ENCODE results near the gene ADARB2. TPM values are rescaled to one million over a fixed set of nuclear protein-coding genes. Genes with fewer than 3 reads are reported as not detected.

ADARB2 gene
- total RNA-seq, 8 experiments from 2014 or later = 0.13 to 2.6 (median 1.5) TPM

DNA sequence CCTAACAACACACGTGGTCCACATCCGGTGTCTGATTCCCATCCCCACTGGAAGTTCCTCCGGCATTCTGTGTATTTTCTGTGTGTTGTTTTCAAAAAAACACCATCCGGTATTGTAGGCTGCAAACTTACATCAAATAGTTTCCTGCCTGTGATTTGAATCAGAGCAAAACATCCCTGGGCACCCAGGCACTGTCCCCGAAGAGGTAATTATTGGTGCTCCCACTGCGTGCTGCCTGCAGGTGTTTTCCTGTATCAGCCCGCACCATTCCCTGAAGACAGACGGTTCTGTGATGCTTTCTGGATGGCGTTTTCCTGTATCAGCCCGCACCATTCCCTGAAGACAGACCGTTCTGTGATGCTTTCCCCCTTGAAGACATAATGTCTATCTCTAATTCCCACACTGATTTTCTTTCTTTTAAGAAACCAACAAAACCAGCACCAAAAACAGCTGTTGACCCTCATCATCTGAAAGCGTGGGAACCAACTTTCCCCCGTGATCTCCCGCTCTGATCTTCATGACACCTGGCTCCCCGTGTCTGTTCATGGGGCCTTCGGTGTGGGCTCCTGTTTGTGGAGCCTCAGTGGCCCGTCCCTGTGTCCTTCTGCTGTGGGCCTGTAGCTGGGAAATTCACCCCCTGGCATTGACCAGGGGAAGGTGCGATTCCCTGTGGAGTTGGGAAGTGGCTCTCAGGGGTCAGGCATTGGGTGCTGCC is 205.3 kb downstream of the ADARB2 start:
- Histone ChIP-seq H3K27ac (no peak overlapping the region), H3K4me1 (replicated peaks in 1 of 2) (peaks cover 0 to 32% of the 10 kb centered on the region in 2 donors), H3K4me3 (no peak overlapping the region)
- in situ Hi-C loops (cut with MboI; ENCODE audit: low pct_unique_long_range_greater_than_20kb in 2 of 9, low sequenced_read_pairs in 9 of 9, unreplicated experiment in 9 of 9) = no loop called here
- ATAC-seq (replicated peaks in 6 of 8) = no peak
- WGBS, 10 experiments = 18 to 97% (median 84%) methylated on average over 3 to 11 of the region's 18 CpGs; no CpG with 5 or more reads in 1 of the 10 experiments

DNA sequence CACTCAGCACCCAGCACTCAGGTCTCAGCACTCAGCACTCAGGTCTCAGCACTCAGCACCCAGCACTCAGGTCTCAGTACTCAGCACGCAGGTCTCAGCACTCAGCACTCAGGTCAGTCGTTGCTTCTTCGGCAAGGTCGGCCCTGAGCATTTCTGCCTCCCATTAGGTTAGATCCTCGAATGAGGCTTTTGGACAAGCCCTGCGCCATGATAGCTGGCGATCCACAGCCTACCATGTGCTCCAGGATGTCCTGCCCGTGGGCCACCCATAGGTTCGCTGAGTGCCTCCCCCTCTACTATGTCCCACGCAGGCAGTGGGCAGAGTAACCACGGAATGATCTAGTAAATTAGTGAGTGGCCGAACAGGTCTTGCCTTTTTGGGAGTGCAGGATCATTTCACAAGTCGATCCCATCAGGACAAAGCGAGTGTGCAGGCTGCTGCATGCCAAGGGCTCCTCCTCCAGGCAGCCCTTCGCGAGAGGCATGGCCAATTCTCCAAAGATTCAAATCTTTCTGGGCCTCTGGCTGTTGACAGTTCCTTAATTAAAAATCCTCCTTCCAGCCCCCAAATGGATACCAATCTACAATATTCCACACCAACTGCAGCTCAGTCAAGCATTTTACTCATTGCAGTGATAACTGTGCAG is 206.3 kb downstream of the ADARB2 start:
- H3K27ac ChIP-seq = no peak overlapping the region
- in situ Hi-C loops (cut with MboI; ENCODE audit: low pct_unique_long_range_greater_than_20kb in 2 of 9, low sequenced_read_pairs in 9 of 9, unreplicated experiment in 9 of 9) = no loop called here
- no peak for ATAC-seq (replicated peaks in 6 of 8)
- H3K4me3 ChIP-seq = no peak overlapping the region
- 20 to 96% (median 23%) methylated on average over 1 to 14 of the region's 16 CpGs; no CpG with 5 or more reads in 3 of the 10 experiments for WGBS, 10 experiments
- peaks cover 0 to 32% of the 10 kb centered on the region in 2 donors for H3K4me1 ChIP-seq (replicated peaks in 1 of 2)

DNA sequence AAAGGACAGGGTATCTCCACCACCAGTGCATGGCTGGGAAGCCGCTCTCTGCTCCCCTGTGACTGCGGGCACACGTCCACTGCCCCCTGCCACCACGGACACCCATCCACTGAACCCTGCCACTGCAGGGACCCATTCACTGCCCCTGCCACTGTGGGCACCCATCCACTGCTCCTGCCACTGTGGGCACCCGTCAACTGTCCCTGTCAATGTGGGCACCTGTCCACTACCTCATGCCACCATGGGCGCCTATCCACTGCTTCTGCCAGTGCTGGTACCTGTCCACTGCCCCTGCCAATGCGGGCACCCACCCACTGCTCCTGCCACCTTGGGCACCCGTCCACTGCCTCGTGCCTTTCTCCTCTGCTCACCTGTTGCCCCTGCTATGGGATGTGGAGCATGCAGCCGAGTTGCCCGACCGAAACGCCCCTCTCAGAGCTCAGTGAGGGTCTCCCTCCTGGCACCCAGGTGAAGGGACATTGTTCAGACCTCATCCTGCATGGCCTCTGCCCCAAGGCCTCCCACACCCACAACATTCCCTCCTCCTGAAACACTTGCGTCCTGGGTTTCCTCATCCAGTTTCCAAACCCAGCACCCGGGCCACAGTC is 207.4 kb downstream of the ADARB2 start:
- 60 to 100% (median 94%) methylated on average over 1 to 8 of the region's 15 CpGs; no CpG with 5 or more reads in 4 of the 10 experiments for WGBS, 10 experiments
- no peak overlapping the region for H3K27ac ChIP-seq
- H3K4me3 ChIP-seq = no peak overlapping the region
- ATAC-seq (replicated peaks in 6 of 8) = no peak
- in situ Hi-C loops (cut with MboI; ENCODE audit: low pct_unique_long_range_greater_than_20kb in 2 of 9, low sequenced_read_pairs in 9 of 9, unreplicated experiment in 9 of 9) = no loop called here
- H3K4me1 ChIP-seq (replicated peaks in 1 of 2) = peaks cover 0 to 23% of the 10 kb centered on the region in 2 donors

DNA sequence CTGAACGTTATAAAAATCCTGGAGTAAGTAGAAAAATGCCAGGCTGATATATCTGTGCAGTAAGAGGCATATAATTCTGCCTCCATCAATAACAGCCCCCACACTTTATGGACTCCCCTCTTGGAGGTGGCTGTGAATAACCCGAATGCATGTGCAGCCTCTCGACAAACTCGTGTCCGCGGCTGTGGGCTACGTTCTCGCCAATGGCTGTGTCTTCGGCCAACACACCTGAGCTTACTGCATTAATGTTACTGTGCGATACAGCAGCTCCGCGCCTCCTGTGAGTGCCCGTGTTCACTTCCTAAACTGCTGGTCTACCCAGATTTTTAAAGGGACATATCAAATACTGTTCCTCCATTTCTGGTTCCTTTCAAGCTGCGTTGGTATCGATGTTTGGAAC is 209.4 kb downstream of the ADARB2 start:
- WGBS, 10 experiments = 51 to 91% (median 77%) methylated on average over 4 to 14 of the region's 15 CpGs; no CpG with 5 or more reads in 3 of the 10 experiments
- peak in 3 of 8 experiments; percentile 9 to 23 (median 11) for ATAC-seq (replicated peaks in 6 of 8)

DNA sequence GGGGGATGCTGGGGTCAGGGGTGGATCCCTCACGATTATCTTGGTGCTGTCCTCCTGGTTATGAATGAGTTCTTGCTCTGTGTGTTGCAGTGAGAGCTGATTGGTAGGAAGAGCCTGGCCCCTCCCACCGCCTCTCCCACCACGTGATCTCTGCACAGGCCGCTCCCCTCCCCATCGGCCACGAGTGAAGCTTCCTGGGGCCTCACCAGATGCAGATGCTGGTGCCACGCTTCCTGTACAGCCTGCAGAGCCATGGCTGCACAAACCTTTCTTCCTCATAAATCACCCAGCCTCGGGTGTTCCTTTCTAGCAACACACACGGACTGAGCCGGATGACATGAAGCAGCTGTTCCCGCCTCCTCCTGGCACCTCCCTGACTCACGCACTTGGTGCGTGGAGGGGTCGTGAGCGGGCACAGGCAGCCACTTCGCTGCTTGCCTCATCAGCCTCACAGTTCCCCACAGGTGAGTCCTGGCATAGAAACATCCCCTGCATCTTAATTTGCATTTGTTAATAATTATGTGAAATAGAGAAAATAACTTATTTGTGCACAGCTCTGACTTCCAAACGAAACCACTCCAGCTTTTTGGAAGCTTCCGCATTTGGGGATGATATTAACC is 210.8 kb downstream of the ADARB2 start:
- no peak overlapping the region for H3K27ac ChIP-seq
- 25 to 92% (median 74%) methylated on average over 3 to 7 of the region's 18 CpGs; no CpG with 5 or more reads in 5 of the 10 experiments for WGBS, 10 experiments
- peak in 4 of 8 experiments; percentile 19 to 64 (median 44) for ATAC-seq (replicated peaks in 6 of 8)
- H3K4me1 ChIP-seq (replicated peaks in 1 of 2) = peaks cover 0 to 25% of the 10 kb centered on the region in 2 donors
- in situ Hi-C loops (cut with MboI; ENCODE audit: low pct_unique_long_range_greater_than_20kb in 2 of 9, low sequenced_read_pairs in 9 of 9, unreplicated experiment in 9 of 9) = no loop called here
- H3K4me3 ChIP-seq = no peak overlapping the region

More for the DNA sequence above, 209.4 kb downstream of the ADARB2 start:
- H3K4me3 ChIP-seq = no peak overlapping the region
- in situ Hi-C loops (cut with MboI; ENCODE audit: low pct_unique_long_range_greater_than_20kb in 2 of 9, low sequenced_read_pairs in 9 of 9, unreplicated experiment in 9 of 9) = no loop called here
- H3K4me1 ChIP-seq (replicated peaks in 1 of 2) = peaks cover 0 to 25% of the 10 kb centered on the region in 2 donors
- H3K27ac ChIP-seq = no peak overlapping the region

DNA sequence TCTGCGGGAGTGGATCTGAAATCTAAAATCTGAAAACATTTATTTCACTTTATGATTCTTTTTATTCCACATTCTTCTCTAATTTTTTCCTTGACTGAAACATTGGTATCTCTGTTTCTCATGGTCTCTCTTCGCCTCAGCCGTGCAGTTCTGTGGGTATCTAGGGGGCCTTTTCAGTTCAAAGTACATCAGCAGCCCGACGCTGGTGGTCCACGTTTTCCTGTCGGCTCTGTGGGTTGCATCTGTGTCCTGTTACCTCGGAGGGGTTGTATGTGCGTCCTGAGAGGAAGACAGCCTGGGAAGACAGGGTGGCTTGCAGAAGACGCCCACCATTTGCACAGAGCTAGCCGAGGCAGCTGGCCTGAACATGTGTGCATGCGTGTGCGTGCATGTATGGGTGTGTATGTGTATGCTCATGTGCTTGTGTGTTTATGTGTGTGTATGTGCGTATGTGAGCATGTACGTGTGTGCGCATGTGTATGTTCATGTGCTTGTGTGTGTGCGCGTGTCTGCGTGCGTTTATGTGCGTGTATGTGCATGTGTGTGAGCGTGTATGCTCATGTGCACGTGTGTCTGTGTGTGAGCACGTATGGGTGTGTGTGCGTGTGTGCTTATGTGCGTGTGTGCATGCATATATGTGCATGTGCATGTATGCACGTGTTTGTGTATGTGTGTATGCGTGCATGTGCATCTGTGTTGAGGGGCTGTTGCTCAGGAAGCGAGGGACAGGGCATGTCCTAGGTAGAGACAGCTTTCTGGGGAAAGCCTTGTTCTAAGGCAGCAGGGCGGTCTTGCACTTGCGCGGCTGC is 211.8 kb downstream of the ADARB2 start:
- no peak for ATAC-seq (replicated peaks in 6 of 8)
- in situ Hi-C loops (cut with MboI; ENCODE audit: low pct_unique_long_range_greater_than_20kb in 2 of 9, low sequenced_read_pairs in 9 of 9, unreplicated experiment in 9 of 9) = no loop called here
- H3K4me1 ChIP-seq (replicated peaks in 1 of 2) = peaks cover 0 to 25% of the 10 kb centered on the region in 2 donors
- H3K4me3 ChIP-seq = no peak overlapping the region
- WGBS, 10 experiments = 26 to 100% (median 91%) methylated on average over 2 to 21 of the region's 32 CpGs
- H3K27ac ChIP-seq = no peak overlapping the region

DNA sequence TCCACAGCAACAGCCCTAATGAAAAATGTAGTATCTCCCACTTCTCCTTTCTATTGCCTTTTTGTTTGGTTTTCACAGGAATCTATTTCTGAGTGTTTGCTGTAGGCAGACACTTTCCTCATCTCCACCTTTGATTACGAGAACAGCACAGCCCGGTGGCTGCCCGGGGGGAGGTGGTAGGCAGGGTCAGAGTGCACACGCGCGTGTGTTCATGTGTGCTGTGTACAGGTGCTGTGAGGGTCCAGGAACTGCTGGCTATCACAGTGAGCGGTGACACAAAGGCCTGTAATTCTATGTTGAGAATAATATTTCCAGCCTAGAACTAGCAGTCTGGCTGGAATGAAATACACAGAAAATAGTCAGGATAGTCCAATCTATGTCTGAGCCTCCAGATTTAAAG is 212.8 kb downstream of the ADARB2 start:
- Histone ChIP-seq H3K4me1 (replicated peaks in 1 of 2) (peaks cover 0 to 25% of the 10 kb centered on the region in 2 donors), H3K4me3 (no peak overlapping the region), H3K27ac (no peak overlapping the region)
- WGBS, 10 experiments = 50 to 100% (median 83%) methylated on average over 1 to 7 of the region's 7 CpGs; no CpG with 5 or more reads in 1 of the 10 experiments
- in situ Hi-C loops (cut with MboI; ENCODE audit: low pct_unique_long_range_greater_than_20kb in 2 of 9, low sequenced_read_pairs in 9 of 9, unreplicated experiment in 9 of 9) = no loop called here
- peak in 5 of 8 experiments; percentile 36 to 63 (median 51) for ATAC-seq (replicated peaks in 6 of 8)

DNA sequence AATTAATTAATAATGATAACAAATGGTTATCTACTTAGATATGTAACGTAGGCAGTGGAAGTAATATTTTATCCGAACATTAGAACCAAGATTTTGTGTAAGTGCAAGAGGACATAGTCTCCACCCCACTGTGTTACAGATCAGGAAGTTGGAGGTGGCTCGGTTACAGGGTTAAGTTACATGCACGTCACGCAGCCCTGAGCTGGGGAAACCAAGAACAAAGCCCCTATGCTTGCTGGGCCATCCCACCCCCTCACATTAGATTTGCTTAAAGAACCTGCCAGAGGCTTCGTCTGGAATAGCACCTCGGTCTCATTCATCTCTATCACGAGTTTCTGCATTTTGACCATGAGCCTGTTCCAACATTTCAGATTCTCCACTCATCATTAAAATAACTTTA is 214.1 kb downstream of the ADARB2 start:
- no peak overlapping the region for H3K4me3 ChIP-seq
- H3K4me1 ChIP-seq (replicated peaks in 1 of 2) = peaks cover 0 to 20% of the 10 kb centered on the region in 2 donors
- no peak overlapping the region for H3K27ac ChIP-seq
- ATAC-seq (replicated peaks in 6 of 8) = no peak
- in situ Hi-C loops (cut with MboI; ENCODE audit: low pct_unique_long_range_greater_than_20kb in 2 of 9, low sequenced_read_pairs in 9 of 9, unreplicated experiment in 9 of 9) = no loop called here
- 0 to 100% (median 33%) methylated on average over 1 to 8 of the region's 8 CpGs; no CpG with 5 or more reads in 1 of the 10 experiments for WGBS, 10 experiments

DNA sequence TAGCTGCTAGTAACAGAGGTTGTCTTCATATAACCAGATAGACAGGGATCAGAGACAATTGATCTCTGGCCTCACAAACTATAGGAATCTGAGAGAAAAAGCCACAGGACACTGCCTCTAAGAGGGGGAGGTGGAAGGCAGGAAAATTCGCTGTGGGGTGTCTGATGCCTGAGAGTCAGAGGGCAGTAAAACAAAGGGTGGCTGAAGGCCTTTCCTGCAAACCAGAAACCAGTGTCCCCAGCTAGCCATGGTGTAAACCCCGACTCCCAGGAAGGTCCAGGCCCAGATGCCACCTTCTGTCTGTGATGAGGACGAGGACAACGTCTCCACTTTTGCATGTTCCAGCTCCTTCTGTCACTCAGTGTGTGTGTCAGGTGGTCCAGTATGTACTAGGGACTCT is 215.1 kb downstream of the ADARB2 start:
- Histone ChIP-seq H3K27ac (no peak overlapping the region), H3K4me3 (no peak overlapping the region), H3K4me1 (replicated peaks in 1 of 2) (peaks cover 4 to 13% of the 10 kb centered on the region in 2 donors)
- no peak for ATAC-seq (replicated peaks in 6 of 8)
- in situ Hi-C loops (cut with MboI; ENCODE audit: low pct_unique_long_range_greater_than_20kb in 2 of 9, low sequenced_read_pairs in 9 of 9, unreplicated experiment in 9 of 9) = no loop called here
- WGBS, 10 experiments = 0 to 77% (median 9%) methylated on average over 1 to 4 of the region's 4 CpGs; no CpG with 5 or more reads in 2 of the 10 experiments

DNA sequence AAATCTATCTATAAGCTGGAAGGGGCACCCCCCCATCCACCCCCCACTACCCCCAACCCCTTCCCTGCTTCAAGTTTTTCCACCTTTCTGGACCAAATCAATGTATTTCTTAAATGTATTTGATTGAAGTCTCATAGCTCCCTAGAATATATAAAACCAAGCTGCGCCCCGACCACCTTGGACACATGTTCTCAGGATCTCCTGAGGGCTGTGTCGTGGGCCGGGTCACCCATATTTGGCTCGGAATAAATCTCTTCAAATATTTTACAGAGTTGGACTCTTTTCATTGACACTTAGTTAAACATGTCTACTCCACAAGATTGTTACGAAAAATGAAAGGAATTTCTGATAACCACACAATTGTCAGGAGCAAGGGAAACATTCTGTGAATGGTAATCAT is 215.6 kb downstream of the ADARB2 start:
- H3K4me3 ChIP-seq = no peak overlapping the region
- in situ Hi-C loops (cut with MboI; ENCODE audit: low pct_unique_long_range_greater_than_20kb in 2 of 9, low sequenced_read_pairs in 9 of 9, unreplicated experiment in 9 of 9) = no loop called here
- H3K4me1 ChIP-seq (replicated peaks in 1 of 2) = peaks cover 9 to 15% of the 10 kb centered on the region in 2 donors
- no peak overlapping the region for H3K27ac ChIP-seq
- ATAC-seq (replicated peaks in 6 of 8) = no peak
- WGBS, 10 experiments = 0 to 100% (median 60%) methylated on average over 1 to 5 of the region's 6 CpGs; no CpG with 5 or more reads in 1 of the 10 experiments

DNA sequence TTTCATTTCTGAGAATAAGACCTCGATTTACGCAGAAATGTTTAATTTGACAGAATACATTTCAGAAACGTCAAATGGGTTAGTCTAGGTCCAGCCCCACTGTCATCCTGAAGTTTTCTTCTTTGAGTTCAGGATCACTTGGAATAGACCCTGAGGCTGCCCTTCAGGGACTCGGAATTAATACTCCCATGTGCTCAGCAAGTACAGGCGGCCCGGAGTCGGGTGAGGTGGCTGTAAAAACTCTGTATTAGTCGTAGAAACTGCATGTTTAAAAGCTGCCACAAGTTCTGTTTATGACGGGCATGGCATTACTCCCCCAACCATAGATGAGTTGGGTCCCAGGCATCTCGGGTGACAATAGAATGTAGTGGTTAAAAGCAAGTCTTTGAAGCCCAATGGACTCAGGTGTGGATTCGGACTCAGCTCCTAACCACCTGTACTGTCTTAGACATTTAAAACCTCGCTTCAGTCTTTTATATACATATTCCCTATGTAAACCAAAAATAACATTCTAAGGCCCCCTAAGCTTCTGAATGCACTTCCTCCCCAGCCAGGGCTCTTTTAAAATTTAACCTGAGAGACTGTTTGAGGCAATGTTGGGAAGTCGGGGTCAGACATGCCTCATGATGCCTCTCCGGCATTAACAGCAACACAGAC is 216.3 kb downstream of the ADARB2 start:
- no peak overlapping the region for H3K27ac ChIP-seq
- in situ Hi-C loops (cut with MboI; ENCODE audit: low pct_unique_long_range_greater_than_20kb in 2 of 9, low sequenced_read_pairs in 9 of 9, unreplicated experiment in 9 of 9) = no loop called here
- no peak for ATAC-seq (replicated peaks in 6 of 8)
- H3K4me3 ChIP-seq = no peak overlapping the region
- 8 to 100% (median 69%) methylated on average over 1 to 11 of the region's 14 CpGs for WGBS, 10 experiments
- peaks cover 16 to 22% of the 10 kb centered on the region in 2 donors for H3K4me1 ChIP-seq (replicated peaks in 1 of 2)

DNA sequence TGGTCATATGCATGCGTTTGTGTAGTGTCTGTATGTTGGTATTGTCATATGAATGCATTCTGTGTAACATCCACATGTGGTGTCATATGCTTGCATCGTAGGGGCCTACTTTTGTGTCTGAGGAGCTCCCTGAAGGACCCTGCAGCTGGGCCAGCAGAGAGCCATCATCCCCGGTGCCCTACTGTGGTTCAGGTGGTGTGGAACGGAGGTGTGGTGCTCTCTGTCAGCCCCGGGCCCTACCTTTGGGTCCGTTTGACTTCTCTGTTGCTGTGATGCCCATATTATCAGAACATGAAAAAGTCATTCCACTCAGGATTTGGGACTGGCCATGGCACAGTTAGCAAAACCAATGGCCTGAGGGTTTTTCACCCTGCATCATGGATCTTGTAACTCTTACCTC is 217.9 kb downstream of the ADARB2 start:
- ATAC-seq (replicated peaks in 6 of 8) = no peak
- 0 to 100% (median 71%) methylated on average over 1 to 4 of the region's 6 CpGs; no CpG with 5 or more reads in 3 of the 10 experiments for WGBS, 10 experiments
- Histone ChIP-seq H3K27ac (no peak overlapping the region), H3K4me3 (no peak overlapping the region), H3K4me1 (replicated peaks in 1 of 2) (peaks cover 15 to 16% of the 10 kb centered on the region in 2 donors)
- in situ Hi-C loops (cut with MboI; ENCODE audit: low pct_unique_long_range_greater_than_20kb in 2 of 9, low sequenced_read_pairs in 9 of 9, unreplicated experiment in 9 of 9) = no loop called here
